ENCODE measurements around the gene PLAAT4.
"Not testable (repeated sequence)": the region's sequence is repeated elsewhere in the genome, so short reads cannot be mapped to it uniquely, and the experiment has no call there.

Gene PLAAT4

GRCh38 chr11:63547061-63547460 lies 10.5 kb downstream of the PLAAT4 start:
- no peak for DNase-seq

- no peak for DNase-seq
These were observed 11.6 kb downstream of the PLAAT4 start for GRCh38 chr11:63548178-63548577.

- DNase-seq = no peak
These were observed 12.8 kb downstream of the PLAAT4 start for GRCh38 chr11:63549411-63549810.

- DNase-seq = not testable (repeated sequence)
These were observed 13.6 kb downstream of the PLAAT4 start for GRCh38 chr11:63550156-63550700.

GRCh38 chr11:63551091-63551888 lies 14.7 kb downstream of the PLAAT4 start:
- no peak for DNase-seq

GRCh38 chr11:63551889-63552266 lies 15.3 kb downstream of the PLAAT4 start:
- no peak for DNase-seq

- no peak for DNase-seq
These were observed 16.3 kb downstream of the PLAAT4 start for GRCh38 chr11:63552921-63553320.

GRCh38 chr11:63553759-63554158 lies 17.2 kb downstream of the PLAAT4 start:
- DNase-seq = no peak

GRCh38 chr11:63554877-63555223 lies 18.2 kb downstream of the PLAAT4 start:
- DNase-seq = no peak

GRCh38 chr11:63556404-63557013 lies 19.9 kb downstream of the PLAAT4 start:
- no peak for DNase-seq

GRCh38 chr11:63557570-63557969 lies 21.0 kb downstream of the PLAAT4 start:
- DNase-seq = no peak

- DNase-seq = no peak
These were observed 22.0 kb downstream of the PLAAT4 start for GRCh38 chr11:63558459-63559157.

GRCh38 chr11:63560506-63561180 lies 24.0 kb downstream of the PLAAT4 start:
- peak; percentile 26 for DNase-seq

- DNase-seq = no peak
These were observed 26.8 kb downstream of the PLAAT4 start, which contains the start of gene PLAAT2 for GRCh38 chr11:63563201-63564055. TSS of gene PLAAT2 (minus strand) at chr11:63563379. CDS start at chr11:63563324, 55 bp downstream.

- no peak for DNase-seq
These were observed 27.6 kb downstream of the PLAAT4 start for GRCh38 chr11:63564056-63564774.

GRCh38 chr11:63564784-63565350 lies 28.3 kb downstream of the PLAAT4 start:
- DNase-seq = no peak

- DNase-seq = peak; percentile 33
These were observed 30.6 kb downstream of the PLAAT4 start for GRCh38 chr11:63567044-63567840.

GRCh38 chr11:63569570-63569969 lies 33.0 kb downstream of the PLAAT4 start:
- no peak for DNase-seq

GRCh38 chr11:63572026-63572688 lies 35.5 kb downstream of the PLAAT4 start:
- DNase-seq = no peak

Data from NCI-H1092 treated with DMSO at 0.1 percent for 48 hours (cell line).